H1 (cell line): ENCODE results near the gene ACAD10. TPM values are rescaled to one million over a fixed set of nuclear protein-coding genes. Genes with fewer than 3 reads are reported as not detected.

Experiments
- polyA plus RNA-seq, 7 experiments: library from polyadenylated mRNA; depleted of rRNA in 3 of 7; stranded (reverse) in 5 of 7; unstranded in 2 of 7; fragments of >200 nt in 5 of 7; fragments of 200-250 nt in 2 of 7; gene quantifications; 1 replicate in 5 of 7; 2 replicates in 1 of 7; 4 replicates in 1 of 7; pipeline versions ENCODE4 v1.2.1 to v1.2.3, GENCODE V29; 2011 to 2013; ENCODE audit warnings: missing spikeins in 2 of 7, mixed read lengths in 2 of 7
- total RNA-seq: library from RNA; stranded (reverse); fragmentation: NEBNext Ultra II Directional; extraction: Animal tissue kit (Norgen Biotek cat#: 25700); gene quantifications from 2 replicates; pipeline ENCODE4 v1.2.1, GENCODE V29; 2021
- TF ChIP-seq, protein P1 (sequence below): fragments of 300-600 bp; sonication (generic); IDR thresholded peaks from 2 replicates; pipeline ENCODE4 v1.7.1; 2012; ENCODE audit warnings: low read length, moderate library complexity, mild to moderate bottlenecking, inconsistent platforms; ENCODE audit not compliant: insufficient replicate concordance

Gene ACAD10
- total and polyA plus RNA-seq, 2 of the 8 experiments (the other 6 are each of a cell fraction or from before 2014, with no cell fraction given): 17.3 to 23.3 TPM

DNA sequence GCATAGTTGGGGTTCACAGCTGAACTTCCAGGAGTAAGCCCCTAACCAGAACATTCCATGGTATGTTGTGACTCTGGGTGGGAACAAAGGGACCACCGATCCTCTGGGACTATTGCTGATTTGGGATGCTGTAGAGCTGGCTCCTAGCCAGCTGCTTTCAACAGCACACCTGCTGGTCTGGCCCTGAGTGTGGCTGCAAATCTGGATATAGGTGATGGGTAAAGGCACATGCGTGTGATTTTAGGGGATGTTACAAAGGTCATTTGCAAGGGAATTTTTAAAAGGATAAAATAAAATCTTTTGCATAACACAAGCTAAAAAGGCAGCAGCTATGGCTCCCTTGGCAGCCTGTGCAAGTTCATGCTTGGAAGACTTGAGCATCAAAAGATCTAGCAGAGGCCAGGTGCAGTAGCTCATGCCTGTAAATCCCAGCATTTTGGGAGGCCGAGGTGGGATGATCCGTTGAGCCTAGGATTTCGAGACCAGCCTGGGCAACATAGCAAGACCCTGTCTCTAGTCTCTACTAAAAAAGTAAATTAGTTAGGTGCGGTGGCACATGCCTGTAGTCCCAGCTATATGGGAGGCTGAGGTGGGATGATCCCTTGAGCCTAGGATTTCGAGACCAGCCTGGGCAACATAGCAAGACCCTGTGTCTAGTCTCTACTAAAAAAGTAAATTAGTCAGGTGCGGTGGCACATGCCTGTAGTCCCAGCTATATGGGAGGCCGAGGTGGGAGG lies 82.5 kb downstream of the ACAD10 start (continued):
- TF ChIP-seq, protein P1, sequence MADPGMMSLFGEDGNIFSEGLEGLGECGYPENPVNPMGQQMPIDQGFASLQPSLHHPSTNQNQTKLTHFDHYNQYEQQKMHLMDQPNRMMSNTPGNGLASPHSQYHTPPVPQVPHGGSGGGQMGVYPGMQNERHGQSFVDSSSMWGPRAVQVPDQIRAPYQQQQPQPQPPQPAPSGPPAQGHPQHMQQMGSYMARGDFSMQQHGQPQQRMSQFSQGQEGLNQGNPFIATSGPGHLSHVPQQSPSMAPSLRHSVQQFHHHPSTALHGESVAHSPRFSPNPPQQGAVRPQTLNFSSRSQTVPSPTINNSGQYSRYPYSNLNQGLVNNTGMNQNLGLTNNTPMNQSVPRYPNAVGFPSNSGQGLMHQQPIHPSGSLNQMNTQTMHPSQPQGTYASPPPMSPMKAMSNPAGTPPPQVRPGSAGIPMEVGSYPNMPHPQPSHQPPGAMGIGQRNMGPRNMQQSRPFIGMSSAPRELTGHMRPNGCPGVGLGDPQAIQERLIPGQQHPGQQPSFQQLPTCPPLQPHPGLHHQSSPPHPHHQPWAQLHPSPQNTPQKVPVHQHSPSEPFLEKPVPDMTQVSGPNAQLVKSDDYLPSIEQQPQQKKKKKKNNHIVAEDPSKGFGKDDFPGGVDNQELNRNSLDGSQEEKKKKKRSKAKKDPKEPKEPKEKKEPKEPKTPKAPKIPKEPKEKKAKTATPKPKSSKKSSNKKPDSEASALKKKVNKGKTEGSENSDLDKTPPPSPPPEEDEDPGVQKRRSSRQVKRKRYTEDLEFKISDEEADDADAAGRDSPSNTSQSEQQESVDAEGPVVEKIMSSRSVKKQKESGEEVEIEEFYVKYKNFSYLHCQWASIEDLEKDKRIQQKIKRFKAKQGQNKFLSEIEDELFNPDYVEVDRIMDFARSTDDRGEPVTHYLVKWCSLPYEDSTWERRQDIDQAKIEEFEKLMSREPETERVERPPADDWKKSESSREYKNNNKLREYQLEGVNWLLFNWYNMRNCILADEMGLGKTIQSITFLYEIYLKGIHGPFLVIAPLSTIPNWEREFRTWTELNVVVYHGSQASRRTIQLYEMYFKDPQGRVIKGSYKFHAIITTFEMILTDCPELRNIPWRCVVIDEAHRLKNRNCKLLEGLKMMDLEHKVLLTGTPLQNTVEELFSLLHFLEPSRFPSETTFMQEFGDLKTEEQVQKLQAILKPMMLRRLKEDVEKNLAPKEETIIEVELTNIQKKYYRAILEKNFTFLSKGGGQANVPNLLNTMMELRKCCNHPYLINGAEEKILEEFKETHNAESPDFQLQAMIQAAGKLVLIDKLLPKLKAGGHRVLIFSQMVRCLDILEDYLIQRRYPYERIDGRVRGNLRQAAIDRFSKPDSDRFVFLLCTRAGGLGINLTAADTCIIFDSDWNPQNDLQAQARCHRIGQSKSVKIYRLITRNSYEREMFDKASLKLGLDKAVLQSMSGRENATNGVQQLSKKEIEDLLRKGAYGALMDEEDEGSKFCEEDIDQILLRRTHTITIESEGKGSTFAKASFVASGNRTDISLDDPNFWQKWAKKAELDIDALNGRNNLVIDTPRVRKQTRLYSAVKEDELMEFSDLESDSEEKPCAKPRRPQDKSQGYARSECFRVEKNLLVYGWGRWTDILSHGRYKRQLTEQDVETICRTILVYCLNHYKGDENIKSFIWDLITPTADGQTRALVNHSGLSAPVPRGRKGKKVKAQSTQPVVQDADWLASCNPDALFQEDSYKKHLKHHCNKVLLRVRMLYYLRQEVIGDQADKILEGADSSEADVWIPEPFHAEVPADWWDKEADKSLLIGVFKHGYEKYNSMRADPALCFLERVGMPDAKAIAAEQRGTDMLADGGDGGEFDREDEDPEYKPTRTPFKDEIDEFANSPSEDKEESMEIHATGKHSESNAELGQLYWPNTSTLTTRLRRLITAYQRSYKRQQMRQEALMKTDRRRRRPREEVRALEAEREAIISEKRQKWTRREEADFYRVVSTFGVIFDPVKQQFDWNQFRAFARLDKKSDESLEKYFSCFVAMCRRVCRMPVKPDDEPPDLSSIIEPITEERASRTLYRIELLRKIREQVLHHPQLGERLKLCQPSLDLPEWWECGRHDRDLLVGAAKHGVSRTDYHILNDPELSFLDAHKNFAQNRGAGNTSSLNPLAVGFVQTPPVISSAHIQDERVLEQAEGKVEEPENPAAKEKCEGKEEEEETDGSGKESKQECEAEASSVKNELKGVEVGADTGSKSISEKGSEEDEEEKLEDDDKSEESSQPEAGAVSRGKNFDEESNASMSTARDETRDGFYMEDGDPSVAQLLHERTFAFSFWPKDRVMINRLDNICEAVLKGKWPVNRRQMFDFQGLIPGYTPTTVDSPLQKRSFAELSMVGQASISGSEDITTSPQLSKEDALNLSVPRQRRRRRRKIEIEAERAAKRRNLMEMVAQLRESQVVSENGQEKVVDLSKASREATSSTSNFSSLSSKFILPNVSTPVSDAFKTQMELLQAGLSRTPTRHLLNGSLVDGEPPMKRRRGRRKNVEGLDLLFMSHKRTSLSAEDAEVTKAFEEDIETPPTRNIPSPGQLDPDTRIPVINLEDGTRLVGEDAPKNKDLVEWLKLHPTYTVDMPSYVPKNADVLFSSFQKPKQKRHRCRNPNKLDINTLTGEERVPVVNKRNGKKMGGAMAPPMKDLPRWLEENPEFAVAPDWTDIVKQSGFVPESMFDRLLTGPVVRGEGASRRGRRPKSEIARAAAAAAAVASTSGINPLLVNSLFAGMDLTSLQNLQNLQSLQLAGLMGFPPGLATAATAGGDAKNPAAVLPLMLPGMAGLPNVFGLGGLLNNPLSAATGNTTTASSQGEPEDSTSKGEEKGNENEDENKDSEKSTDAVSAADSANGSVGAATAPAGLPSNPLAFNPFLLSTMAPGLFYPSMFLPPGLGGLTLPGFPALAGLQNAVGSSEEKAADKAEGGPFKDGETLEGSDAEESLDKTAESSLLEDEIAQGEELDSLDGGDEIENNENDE: no peak
